HL-60/S4 (cell line): ENCODE data around the gene GALNT18.

ENCODE experiments used
- in situ Hi-C: fragments of 300-500 bp; cut with MboI; formaldehyde crosslinking; loops from 2 replicates; pipeline ENCODE4 v1.14.3; 2022; ENCODE audit warnings: low sequenced_read_pairs

The GALNT18 gene

GRCh38 chr11:11502263-11502861 lies 119.4 kb downstream of the GALNT18 start:
- in situ Hi-C loops = no loop called here

- in situ Hi-C loops = no loop called here
Observed at GRCh38 chr11:11501546-11502262, 120.1 kb downstream of the GALNT18 start.

DNA sequence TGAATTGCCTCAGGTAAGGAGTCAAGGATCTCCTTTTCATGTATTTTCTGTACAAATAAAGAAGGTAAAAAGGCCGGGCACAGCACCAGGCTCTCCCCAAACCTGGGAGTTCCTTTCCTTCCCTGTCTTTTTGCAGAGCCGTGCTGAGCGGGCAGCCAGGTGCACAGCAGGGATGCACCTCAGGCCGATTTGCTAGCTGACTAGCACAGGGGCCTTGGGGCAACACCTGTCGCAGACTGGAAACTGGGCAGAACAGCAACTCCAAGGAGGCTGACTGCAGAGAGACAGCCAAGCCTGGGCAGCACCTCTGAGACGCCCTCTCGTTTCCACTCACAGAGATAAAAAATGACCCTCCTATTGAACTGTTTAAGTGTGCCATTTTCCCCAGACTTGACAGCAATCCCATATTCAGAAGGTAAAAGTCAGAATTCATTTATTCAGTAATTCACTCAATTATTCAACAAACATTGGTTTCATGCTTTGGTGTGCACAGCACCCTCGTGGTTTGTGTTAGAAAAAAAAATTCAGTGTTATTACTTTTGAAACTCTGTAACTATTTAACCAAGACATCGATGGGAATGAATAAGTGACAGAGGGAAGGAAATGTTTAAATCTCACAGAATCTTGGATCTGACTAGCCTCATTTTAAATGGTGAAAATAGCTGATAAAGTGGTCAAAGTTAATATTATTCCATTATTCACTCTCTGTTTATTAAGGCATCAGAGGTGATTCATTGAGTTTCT lies 120.9 kb downstream of the GALNT18 start:
- in situ Hi-C loops = no loop called here

- in situ Hi-C loops = no loop called here
Observed at GRCh38 chr11:11499300-11499699, 122.5 kb downstream of the GALNT18 start.

- in situ Hi-C loops = no loop called here
Observed at GRCh38 chr11:11498195-11498594, 123.6 kb downstream of the GALNT18 start.

GRCh38 chr11:11496879-11497278 lies 124.9 kb downstream of the GALNT18 start:
- in situ Hi-C loops = no loop called here

GRCh38 chr11:11494348-11494747 lies 127.5 kb downstream of the GALNT18 start:
- in situ Hi-C loops = no loop called here

DNA sequence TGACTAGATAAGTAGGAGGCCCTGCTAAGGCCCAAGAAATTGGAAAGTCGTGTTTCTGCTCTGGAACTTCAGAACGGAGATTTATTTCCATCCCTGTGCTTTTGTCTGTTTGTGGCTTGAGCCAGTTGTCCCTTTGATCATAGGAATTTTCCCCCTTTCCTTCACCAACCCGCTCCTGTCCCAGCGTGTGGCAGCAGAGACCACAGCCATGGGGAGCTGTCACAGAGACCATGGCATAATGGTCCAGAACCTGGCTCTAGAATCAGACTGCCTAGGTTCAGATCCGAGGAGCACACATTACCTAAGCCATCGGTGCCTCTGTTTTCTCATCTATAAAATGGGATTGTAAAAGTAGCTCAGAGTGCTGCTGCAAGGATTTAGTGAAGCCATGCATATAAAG lies 128.1 kb downstream of the GALNT18 start:
- in situ Hi-C loops = no loop called here

DNA sequence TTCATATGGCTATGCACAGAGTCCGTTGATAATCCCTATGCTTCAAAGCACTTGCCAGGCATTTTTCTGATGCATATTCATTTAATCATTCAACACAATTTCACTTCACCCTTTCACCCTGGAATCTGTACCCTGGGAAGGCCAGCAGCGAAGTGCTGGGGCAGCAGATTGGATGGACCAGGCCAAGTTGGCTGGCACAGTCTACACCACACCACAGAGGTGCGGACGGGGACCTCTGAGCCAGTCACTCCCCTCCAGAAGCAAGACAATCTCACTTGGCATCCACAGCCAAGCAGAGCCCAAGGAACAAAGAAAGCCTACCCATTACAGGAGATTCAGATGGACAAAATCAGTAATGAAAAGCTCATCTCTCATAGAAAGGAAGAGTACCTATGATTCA lies 130.2 kb downstream of the GALNT18 start:
- in situ Hi-C loops = no loop called here

- in situ Hi-C loops = no loop called here
Observed at GRCh38 chr11:11491014-11491413, 130.8 kb downstream of the GALNT18 start.

DNA sequence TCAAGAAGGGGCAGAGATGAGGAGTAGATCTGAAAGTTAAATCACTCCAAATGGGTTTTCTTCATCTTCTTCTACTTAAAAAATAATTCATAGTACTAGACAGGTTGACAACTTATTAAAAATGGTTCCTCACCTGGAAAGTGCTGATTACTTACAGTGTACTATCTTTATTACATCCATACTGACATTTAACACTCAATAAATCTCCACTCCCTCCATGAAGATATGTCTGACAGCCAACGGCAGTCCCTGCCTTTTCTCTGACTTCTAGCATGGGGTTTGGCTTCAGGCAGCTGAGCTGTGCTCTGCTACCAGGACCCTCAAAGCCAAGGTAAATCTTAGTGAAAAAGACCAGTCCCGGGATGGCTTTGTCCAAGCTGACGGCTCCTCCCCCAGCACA lies 135.4 kb downstream of the GALNT18 start:
- in situ Hi-C loops = no loop called here

GRCh38 chr11:11486002-11486401 lies 135.8 kb downstream of the GALNT18 start:
- in situ Hi-C loops = no loop called here

DNA sequence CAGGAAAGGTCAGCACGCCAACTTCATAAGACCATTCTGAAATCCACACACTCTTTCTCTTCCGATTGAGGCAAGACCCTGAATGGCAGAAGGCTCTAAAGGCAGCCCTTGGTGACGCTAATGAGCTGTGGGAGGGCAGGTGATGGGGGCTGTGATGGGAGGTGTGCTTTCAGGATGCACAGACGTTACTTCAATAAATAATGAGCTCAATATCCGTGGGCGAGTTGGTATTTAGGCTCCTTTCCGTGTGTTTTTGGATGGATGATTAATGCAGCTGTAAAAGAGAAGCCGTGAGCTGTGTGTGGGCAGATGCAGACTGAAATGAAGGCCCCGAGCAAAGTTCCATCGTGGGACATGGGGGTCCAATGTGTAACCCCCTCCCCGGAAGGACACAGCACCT lies 138.2 kb downstream of the GALNT18 start:
- in situ Hi-C loops = no loop called here

GRCh38 chr11:11482730-11483129 lies 139.1 kb downstream of the GALNT18 start:
- in situ Hi-C loops = no loop called here

- in situ Hi-C loops = no loop called here
Observed at GRCh38 chr11:11481371-11481770, 140.4 kb downstream of the GALNT18 start.

GRCh38 chr11:11480971-11481370 lies 140.8 kb downstream of the GALNT18 start:
- in situ Hi-C loops = no loop called here

DNA sequence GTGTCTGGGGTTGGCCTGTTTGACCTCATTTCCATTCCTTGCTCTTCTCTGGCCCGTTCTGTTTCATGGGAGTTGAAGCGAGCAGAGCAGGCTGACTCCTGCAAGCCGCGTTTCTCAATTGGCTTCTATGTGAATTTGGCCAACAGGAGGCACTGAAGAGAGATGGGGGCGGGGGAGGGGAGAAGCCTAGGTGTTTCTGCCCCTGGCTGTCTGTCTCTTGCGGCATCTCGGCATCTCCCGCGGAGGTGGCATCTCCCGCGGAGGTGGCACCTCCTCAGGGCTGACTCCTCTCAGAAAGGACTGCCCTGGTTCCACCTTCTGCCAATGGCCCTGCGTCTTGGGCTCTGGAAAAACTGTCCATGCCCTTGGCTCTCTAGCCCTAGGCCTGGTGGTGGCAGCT lies 143.1 kb downstream of the GALNT18 start:
- in situ Hi-C loops = no loop called here

- in situ Hi-C loops = no loop called here
Observed at GRCh38 chr11:11477695-11478420, 143.9 kb downstream of the GALNT18 start.

- in situ Hi-C loops = no loop called here
Observed at GRCh38 chr11:11476971-11477645, 144.7 kb downstream of the GALNT18 start.

DNA sequence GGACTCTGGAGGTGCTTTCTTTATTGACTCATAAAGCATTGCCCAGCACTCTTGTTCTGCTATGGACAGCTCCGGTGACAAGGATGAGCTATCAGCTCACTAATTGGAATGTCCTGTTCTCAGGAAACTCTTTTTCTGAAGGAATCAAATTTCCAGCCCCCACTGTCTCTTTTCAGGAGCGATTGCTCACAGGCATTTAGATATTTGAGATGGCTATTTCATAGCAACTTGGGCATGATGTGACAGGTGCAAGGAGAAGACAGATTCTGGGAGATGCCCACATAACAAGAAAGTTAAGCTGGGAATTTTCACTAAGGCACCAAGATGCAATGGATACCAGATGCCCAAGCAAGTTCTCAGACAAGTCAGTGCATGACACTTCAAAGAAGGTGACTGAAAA lies 145.3 kb downstream of the GALNT18 start:
- in situ Hi-C loops = no loop called here

GRCh38 chr11:11472106-11472505 lies 149.7 kb downstream of the GALNT18 start:
- in situ Hi-C loops = no loop called here
